Measurements from ENCODE around the gene SOX14.

Gene SOX14

DNA sequence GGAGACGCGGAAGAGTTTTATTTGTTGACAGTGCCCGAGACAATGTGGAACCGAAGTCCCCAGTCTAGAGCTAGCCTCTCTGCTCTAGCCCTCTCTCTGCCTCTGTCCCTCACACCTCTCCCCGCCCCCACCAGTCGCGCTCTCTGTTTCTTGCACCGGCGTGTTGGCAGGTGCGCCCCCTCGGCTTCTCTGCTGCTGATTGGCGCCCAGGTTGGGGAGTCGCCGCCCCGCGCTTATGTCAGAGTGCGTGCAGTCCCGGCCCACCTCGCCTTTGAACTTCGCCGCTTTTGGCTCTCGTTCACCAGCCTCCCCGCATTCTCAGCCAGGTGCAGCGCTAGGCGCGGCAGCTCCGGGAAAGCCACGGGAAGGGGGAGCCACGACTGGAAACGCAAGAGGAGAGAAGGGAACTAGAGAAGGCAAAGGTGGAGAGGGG is at the start of gene SOX14:
Gene SOX14, plus strand, starts transcription at position 315 of the 433 bp plus-strand sequence. CDS start 470 bp downstream, outside the sequence.
- DNase-seq, result no peak

DNA sequence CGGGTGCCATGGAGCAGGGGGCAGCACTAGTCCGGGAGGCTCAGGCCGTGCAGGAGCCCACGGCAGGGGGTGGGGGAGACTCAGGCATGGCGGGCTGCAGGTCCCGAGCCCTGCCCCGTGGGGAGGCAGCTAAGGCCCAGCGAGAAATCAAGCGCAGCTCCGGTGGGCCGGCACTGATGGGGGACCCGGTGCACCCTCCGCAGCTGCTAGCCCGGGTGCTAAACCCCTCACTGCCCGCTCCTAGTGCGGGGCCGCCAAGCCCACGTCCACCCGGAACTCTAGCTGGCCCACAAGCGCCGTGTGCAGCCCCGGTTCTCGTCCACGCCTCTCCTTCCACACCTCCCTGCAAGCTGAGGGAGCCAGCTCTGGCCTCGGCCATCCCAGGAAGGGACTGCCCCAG is 49.6 kb upstream of the SOX14 start:
- DNase-seq, result no peak

DNA sequence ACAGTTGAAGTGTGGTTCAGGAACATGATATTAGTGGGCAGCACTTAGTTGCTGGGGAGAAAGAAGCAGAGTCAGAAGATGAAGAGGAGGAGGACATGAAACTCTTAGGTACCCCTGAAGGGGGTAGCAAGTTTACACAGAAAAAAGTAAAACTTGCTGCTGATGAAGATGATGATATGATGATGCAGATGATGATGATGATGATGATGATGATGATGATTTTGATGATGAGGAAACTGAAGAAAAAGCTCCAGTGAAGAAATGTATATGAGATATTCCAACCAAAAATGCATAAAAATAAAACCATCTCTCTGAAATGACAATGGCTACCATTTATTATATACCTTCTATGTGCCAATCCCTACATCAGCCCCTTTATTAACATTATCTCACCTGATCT is 39.9 kb upstream of the SOX14 start:
- no peak for DNase-seq

DNA sequence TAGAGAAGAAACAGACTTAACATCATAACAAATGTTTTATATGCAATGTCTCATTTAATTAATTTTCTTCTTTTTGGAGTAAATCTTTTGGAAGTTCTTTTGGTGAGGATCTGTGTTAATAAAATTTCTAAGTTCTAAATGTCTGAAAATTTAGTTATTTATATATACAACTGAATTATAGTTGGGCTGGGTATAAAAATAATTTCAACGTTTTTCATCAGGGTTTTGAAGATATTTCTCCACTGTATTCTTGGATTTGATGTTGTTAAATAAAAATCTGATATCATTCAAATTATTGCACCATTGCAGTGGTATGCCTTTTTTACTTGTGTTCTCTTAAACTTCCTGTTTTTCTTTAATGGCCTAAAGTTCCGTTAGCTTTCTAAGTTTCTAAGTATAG is 26.9 kb upstream of the SOX14 start:
- DNase-seq, result no peak

DNA sequence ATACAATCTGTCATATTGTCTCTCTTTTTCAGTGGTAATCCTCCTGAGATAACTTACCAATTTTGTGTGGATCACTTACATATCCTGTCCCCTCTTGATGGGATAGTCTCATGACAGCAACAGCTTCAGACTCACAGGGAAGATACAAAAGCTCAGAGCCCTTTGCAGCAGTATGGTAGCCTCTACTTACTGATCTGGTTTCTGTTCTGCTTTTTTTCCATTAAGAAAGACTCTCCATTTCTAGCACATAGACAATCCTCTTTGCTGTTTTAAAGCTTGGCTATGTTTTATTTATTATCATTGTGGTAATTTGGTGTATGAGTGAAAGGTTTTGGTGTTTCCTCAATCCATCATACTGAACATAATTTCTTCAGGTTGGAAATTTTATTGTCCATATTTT is 25.4 kb upstream of the SOX14 start:
- no peak for DNase-seq

DNA sequence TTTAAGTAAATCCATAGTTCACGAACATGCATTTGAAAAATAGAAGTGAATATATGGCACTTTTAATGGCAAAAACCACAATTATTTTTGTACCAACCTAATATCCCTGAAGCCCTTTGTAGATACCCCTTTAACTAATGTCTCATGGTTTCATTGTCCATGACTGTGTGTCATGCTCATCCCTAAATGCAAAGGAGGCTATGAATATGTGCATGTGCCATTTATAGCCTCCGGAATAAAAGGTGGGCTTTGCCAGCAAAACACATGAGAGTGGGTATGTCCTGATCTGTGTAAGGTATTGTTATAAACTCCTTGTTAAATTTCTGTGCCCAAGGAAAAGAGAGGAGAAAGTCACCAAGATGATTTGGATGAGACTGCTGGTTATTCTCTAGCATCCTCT is 20.5 kb upstream of the SOX14 start:
- no peak for DNase-seq

DNA sequence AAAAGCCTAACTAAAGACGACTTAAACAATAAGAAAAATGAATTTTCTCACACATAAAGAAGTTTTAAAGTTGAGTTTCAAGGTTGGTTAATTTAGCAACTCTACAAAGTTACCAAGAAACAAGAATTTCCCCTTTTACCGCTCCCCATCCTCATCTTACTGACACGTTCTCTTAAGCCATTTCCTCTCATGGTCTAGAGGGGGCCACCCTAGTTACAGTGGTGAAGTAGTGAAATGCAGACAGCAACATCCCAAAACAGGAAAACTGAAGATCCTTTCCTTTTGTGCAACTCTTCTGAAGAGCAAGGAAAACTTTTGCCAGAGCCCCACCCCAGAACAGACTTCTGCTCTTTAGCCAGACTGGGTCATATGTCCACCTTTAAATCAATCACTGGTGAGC is 17.3 kb upstream of the SOX14 start:
- no peak for DNase-seq

DNA sequence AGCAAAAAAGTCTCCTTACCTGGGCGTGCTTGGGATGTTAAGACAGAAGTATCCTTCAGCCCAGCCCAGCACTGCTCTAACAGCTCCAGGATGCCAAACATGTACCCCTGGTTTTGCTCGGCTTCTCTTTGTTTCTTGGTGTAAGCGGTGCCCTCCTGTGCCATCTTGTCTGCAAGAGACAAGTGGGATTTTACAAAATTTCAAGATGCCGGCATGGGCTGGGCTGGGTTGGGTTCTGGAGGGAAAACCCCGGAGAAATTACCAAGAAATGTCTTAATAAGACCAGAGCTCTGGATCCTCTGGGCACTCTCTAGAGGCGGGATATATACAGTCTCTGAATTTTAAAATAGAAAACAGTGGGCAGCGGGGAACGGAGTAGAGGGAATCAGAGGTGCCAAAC is 4.6 kb upstream of the SOX14 start:
- DNase-seq, result no peak

DNA sequence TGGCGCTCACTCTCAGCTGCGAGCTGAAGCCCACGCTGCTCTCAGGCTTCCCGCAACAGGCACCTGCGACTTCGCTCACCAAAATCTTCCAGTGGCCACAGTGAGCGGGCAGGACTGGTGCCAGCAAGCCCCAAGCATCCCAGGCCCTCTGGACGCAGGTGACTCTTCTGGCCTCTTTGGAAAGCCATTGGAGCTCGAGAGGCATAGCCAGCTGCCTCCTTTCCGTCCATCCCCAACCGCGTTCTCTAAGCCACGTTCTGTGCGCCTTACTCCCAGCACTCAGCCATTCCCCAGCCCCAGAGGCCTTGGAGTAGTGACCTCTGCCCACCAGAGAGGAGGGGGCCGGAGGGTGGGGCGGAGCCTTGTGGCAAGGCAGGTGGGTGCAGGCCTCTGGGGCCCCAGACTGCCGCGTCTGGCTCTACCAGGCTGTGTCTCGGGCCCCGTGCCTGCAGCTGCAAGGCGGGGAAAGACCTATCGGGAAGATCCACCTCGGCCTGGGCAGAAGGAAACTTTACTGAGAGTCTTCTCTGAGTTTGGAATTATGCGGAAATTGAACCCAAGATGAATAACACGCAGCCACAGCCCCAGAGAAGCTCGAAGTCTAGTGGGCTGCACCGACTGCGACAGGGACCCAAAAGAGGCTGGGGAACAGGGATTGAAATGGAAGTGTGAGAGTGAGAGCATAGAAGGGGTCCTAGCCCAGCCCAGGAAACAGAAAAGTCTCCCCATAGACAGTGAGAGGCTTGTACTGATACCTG is 3.6 kb upstream of the SOX14 start:
- no peak for DNase-seq

DNA sequence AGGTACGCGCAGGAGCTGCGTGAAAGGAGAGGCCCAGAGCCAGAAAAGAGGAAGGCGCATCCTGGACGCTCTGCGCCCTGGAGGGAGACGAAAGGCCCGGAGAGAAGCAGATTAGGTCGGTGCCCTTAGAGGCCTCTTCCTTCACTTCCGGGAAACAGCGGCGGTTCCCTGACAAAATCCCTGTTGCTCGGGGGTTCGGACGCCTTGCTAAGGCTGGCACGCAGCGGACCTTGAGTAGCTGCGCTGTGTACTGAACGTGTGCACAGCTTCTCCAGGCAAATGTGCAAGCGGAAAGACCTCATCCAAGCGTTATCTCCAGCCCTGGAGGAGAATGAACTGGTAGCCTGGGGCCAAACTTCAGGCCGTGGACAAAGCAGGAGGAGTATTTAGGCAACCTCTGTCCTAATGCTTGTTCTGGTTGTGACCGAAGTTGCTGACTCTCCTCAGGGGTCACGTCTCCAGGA is 3.0 kb upstream of the SOX14 start:
- DNase-seq, result no peak

DNA sequence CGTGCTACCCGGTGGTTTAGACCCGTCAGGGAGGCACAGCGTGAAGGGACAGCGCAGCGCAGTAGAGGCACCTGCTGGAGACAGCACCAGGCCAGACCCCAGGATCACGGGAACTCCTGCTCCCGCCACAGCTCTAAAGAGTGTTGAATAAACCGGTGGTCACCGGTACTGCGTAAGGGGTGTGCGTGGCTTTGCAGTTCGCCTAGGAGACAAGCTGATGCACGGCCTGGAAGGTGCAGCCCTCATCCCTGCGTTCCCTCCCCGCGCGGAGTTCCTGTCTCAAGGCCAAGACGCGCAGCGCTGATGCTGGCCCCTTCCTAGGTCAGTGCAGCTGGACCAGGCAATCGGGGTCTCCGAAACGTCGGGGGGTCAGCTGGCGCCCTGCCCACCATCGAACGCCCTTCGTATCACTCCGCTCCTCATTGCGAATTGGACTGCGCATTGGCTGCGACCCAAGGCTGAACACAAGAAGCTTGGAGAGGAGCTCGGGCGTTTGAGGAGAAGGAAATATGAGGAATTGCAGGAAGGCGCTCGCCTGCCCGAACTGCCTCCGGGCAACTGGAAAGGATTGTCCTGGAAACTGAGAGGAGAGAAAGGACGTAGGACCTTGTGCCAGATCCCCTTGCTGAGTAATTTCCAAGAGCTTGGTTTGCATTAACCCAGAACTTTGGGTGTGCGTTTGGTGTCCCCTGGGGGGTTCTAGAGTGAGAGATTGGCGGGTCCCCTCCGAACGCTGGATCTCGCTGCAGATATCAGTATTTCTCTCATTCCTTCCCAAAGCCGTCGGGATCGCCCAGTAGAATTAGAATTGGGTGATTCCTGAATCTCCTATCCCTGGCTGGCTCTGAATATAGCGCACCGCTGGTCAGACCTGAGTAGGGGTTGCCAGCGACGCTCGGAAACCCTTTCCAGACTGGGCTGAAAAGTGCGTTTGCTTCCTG is 2.3 kb upstream of the SOX14 start:
- no peak for DNase-seq

DNA sequence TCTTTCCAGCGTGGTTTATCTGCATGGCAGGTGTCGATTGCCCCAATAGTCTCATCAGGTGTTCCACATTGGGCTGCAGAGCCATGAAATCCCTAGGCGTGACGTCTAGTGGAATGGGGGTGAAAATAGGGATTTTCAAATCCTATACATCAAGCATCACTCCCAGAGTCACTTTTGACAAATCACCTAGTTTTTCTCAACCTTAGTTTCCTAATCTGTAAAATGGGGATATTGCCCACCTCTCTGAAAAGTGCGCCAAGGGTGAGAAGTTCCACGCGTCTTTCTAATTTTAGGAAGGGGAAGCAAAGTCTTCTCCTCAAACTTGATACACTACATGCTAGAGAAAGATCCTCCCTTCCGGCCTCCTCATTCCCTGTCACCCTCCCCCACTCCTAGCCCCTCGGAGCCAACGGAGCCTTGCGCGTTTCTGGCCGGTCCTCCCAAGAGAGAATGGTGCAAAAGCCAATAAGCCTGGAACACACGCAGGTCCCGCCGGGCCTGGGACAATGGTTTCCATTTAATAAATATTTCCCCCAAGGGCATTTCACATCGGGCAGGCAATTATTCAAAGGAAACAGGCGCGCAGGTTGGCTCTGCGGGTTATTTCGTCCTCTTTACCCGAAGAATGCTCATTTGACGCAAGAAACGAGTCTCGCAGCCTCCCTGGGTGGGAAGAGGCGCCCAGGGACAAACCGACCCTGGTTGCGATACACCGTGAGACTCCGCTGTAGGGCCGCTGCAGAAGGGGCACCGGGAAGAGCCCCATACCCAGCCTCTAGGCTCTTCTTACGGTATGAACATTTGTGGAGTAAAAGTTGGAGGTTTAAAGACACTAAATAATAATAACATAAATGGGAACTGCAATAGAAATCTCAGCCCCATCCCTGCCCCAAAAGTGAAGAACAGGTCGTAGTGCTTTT is 1.2 kb upstream of the SOX14 start:
- DNase-seq, result no peak

DNA sequence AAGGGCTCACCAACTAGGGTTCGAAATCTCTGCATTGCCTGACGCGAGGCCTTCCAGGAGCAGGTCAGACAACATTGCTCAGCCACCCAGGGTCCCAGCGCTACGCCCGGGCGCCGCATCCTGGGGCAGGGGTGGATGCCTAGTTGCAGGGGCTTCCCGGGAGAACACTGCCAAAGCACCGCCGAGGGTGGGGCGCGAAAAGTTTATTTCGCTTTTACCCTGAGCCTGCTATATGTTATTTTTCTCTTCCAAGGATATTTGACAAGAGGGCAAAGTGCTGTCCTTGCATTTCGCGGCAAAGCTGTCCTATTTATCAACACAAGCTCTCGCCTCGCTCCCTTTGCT is 549 bp upstream of the SOX14 start:
- DNase-seq, result no peak

DNA sequence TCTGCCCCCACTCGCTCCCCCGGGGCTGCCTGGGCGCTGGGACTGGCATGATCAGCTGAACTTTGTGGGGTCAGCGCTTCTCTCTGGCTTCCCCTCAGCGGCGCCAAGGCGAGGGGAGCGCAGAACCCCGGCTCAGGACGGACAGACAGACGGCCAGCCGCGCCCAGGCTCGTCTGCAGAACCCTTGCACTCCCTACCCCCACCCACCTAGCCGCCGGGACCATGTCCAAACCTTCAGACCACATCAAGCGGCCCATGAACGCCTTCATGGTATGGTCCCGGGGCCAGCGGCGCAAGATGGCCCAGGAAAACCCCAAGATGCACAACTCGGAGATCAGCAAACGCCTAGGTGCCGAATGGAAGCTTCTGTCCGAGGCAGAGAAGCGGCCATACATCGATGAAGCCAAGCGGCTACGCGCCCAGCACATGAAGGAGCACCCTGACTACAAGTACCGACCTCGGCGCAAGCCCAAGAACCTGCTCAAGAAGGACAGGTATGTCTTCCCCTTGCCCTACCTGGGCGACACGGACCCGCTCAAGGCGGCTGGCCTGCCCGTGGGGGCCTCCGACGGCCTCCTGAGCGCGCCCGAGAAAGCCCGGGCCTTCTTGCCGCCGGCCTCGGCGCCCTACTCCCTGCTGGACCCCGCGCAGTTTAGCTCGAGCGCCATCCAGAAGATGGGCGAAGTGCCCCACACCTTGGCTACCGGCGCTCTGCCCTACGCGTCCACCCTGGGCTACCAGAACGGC is 621 bp downstream of the SOX14 start:
- DNase-seq, result no peak

DNA sequence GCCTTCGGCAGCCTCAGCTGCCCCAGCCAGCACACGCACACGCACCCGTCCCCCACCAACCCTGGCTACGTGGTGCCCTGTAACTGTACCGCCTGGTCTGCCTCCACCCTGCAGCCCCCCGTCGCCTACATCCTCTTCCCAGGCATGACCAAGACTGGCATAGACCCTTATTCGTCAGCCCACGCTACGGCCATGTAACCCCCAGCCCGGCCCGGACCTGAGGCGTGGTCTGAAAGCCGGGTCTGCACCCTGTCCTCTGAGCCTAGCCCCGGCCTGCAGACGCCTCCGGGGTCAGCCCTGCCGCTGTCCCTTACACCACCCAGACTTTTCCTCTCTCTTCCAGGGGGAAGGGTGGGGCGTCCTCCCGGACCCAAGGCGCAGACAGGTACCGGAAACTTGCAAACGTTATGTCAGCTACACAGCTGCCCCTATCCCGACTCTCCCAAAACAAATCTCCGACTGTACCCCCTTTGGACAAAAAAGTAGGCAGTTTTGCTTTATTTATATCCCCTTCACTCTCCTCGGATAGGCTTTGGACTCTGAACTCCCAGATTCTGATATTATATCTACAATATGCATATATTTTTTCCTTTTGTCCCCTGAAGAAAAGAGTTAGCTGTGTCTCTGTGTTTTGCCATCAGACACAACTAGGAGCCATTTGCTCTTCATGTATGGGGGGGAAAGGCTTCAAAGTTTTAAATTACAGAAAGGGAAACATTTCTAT is 1.4 kb downstream of the SOX14 start:
- no peak for DNase-seq

DNA sequence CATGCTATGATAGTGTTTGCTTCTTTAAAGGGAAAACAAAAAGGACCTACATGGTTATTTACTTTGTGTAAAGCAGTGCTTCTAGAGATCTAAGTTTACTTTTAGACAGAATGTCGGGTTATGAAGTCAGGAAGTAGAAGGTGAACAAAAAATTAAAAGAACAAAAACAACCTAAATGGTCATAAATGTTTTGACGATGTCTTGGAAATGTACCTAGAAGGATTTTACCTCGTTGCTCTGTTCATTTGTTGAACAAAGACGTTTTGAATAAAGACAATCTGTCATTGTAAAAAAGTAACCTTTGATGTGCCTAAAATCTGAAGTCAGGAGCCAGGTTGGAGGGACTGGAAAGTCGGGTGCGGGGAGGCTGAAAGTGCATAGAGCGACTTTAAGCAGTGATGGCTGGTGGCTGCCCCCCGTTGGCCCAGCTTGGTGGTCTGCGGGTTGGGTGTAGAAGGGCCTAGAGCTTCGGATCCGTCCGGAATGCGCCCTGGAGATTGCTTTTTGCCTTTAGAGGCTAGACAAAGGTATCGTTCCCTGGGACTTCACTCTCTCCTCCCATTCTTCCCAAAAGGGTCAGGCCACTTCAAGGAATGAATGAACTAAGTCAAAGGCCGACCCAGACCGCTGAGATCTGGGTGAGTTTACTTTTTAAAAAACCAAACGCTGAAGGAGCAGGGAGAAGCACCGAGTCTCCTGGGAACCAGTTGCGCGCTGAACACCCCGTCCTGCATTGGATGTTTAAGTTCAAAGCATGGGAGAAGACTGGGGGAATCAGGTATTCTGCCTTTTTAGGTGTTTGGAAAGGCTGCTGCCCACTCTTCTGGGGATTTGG is 2.1 kb downstream of the SOX14 start:
- DNase-seq, result no peak

DNA sequence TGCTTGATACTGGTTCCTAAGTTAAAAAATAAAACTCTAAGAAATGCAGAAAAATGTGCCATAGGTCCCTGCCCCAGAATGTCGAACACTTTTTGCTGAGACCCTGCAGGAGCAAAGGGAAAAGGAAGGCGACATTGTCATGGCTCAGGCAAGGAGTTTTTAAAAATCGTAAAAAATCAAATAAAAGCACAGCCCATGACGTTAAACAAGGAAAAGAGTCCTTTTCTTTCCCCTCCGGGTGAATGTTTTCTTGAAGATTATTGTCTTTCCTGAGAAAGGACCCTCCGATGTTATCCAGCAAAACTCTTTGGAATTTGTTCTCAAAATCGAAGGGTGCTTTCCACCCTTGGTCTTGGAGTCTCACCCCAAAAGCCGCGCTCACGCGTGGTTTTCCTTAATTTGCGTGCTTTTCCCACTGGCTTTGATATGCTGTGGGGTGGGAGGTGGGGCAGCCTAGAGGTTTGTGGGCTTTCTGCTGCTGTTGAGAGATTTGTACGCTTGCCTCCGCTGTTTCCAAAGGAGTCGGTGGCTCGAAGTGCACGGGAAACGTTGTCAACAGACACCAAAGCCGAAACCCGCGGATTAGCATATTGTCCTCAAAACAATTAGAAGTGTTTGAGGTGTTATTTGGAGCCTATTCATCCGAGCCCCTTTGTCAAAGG is 2.9 kb downstream of the SOX14 start:
- no peak for DNase-seq

DNA sequence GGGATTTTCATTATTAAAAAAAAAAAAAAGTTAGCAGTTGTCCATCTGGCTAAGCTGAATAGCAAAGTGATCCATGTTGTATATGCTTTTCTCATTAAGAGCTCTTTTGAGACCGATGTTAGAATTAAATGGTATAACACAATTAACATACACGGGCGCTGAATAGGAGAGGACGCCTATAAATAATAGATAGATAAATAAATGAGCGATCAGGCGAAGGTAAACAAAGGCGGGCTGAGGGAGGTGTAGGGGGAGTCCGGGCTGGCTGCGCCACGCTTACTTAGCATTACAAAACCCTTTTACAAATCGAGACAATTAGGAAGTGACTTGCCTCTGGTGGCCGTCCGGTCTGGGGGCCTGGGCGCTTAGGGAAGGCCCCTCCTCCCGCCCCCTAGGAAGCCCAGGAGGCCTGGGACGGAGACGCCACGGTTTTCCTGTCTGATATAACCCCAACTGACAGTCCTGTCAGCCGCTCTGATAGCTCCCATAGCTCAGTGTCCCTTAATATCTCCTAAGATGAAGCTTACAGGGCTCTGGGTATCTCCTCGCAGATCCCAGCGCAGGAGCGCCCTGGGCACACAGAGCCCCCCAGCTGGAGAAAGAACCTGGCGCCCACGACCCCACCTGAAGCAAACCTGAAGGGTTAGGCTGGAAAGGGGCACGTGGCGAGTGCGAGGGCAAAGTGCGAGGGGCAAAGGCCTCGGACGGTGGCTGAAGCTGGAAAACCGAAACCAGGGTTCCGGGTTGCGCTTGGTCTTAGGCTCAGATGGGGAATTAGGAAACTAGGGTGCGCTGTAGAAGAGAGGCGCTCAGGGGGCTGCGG is 3.6 kb downstream of the SOX14 start:
- DNase-seq, result no peak
